Measurements from ENCODE around the gene RBP5. TPM values are rescaled to one million over a fixed set of nuclear protein-coding genes. Genes with fewer than 3 reads are reported as not detected.

Gene RBP5
- total RNA-seq, 1 experiment from 2014 or later, result 2.3 TPM

GRCh38 chr12:7146906-7147305 lies 18.2 kb upstream of the RBP5 start:
- Mint-ChIP-seq H3K36me3 (ENCODE audit: insufficient read depth, unreplicated experiment) (no peaks in the 10 kb centered on the region), H3K9me3 (ENCODE audit: low read depth, unreplicated experiment) (no peaks in the 10 kb centered on the region), H3K4me3 (ENCODE audit: low read depth, unreplicated experiment) (no peak overlapping the region), H3K4me1 (ENCODE audit: low read depth, unreplicated experiment) (no peaks in the 10 kb centered on the region), H3K27me3 (ENCODE audit: unreplicated experiment) (no peaks in the 10 kb centered on the region), H3K27ac (ENCODE audit: unreplicated experiment) (no peak overlapping the region)
- DNase-seq, result no peak
- CTCF ChIA-PET, result interaction anchor here (0.7 kb wide), 1 partner anchor 839 kb away, joined by 6 read pairs; no protein-coding TSS in a partner anchor
- intact Hi-C loops (cut with micrococcal nuclease; ENCODE audit: unreplicated experiment), result no loop called here
- TF ChIP-seq CTCF (IDR thresholded peaks at IDR 0.05; ENCODE audit: unreplicated experiment), result no peak
- BruUV-seq (replicated peaks), result no TSS peak

GRCh38 chr12:7146228-7146627 lies 17.5 kb upstream of the RBP5 start:
- H3K27ac Mint-ChIP-seq (ENCODE audit: unreplicated experiment), result no peak overlapping the region
- CTCF ChIA-PET, result no interaction called here

GRCh38 chr12:7145671-7146070 lies 17.0 kb upstream of the RBP5 start:
- no TSS peak for BruUV-seq (replicated peaks)
- Mint-ChIP-seq H3K9me3 (ENCODE audit: low read depth, unreplicated experiment) (no peaks in the 10 kb centered on the region), H3K27ac (ENCODE audit: unreplicated experiment) (no peak overlapping the region), H3K4me3 (ENCODE audit: low read depth, unreplicated experiment) (no peak overlapping the region), H3K4me1 (ENCODE audit: low read depth, unreplicated experiment) (no peaks in the 10 kb centered on the region), H3K36me3 (ENCODE audit: insufficient read depth, unreplicated experiment) (peaks cover 5% of the 10 kb centered on the region), H3K27me3 (ENCODE audit: unreplicated experiment) (no peaks in the 10 kb centered on the region)
- no peak for TF ChIP-seq CTCF (IDR thresholded peaks at IDR 0.05; ENCODE audit: unreplicated experiment)
- CTCF ChIA-PET, result no interaction called here
- intact Hi-C loops (cut with micrococcal nuclease; ENCODE audit: unreplicated experiment), result no loop called here
- DNase-seq, result no peak

More at GRCh38 chr12:7146228-7146627, 17.5 kb upstream of the RBP5 start:
- Mint-ChIP-seq H3K9me3 (ENCODE audit: low read depth, unreplicated experiment) (no peaks in the 10 kb centered on the region), H3K4me3 (ENCODE audit: low read depth, unreplicated experiment) (no peak overlapping the region), H3K36me3 (ENCODE audit: insufficient read depth, unreplicated experiment) (peaks cover 5% of the 10 kb centered on the region), H3K27me3 (ENCODE audit: unreplicated experiment) (no peaks in the 10 kb centered on the region), H3K4me1 (ENCODE audit: low read depth, unreplicated experiment) (no peaks in the 10 kb centered on the region)
- intact Hi-C loops (cut with micrococcal nuclease; ENCODE audit: unreplicated experiment), result no loop called here
- no TSS peak for BruUV-seq (replicated peaks)
- no peak for TF ChIP-seq CTCF (IDR thresholded peaks at IDR 0.05; ENCODE audit: unreplicated experiment)
- DNase-seq, result no peak

GRCh38 chr12:7144414-7145120 lies 15.9 kb upstream of the RBP5 start:
- no peak for DNase-seq
- H3K4me3 Mint-ChIP-seq (ENCODE audit: low read depth, unreplicated experiment), result no peak overlapping the region
- CTCF ChIA-PET, result interaction anchor here (0.7 kb wide), 1 partner anchor 28 kb away, joined by 4 read pairs; no protein-coding TSS in a partner anchor

More at GRCh38 chr12:7144414-7145120, 15.9 kb upstream of the RBP5 start:
- peak; percentile 37 for TF ChIP-seq CTCF (IDR thresholded peaks at IDR 0.05; ENCODE audit: unreplicated experiment)
- H3K27me3 Mint-ChIP-seq (ENCODE audit: unreplicated experiment), result no peaks in the 10 kb centered on the region
- H3K36me3 Mint-ChIP-seq (ENCODE audit: insufficient read depth, unreplicated experiment), result peaks cover 5% of the 10 kb centered on the region
- no peak overlapping the region for H3K27ac Mint-ChIP-seq (ENCODE audit: unreplicated experiment)
- BruUV-seq (replicated peaks), result no TSS peak
- H3K4me1 Mint-ChIP-seq (ENCODE audit: low read depth, unreplicated experiment), result no peaks in the 10 kb centered on the region
- intact Hi-C loops (cut with micrococcal nuclease; ENCODE audit: unreplicated experiment), result no loop called here
- H3K9me3 Mint-ChIP-seq (ENCODE audit: low read depth, unreplicated experiment), result no peaks in the 10 kb centered on the region

All from Calu3 (cell line).